ENCODE measurements around the gene SMIM44. TPM values are rescaled to one million over a fixed set of nuclear protein-coding genes. Genes with fewer than 3 reads are reported as not detected.

Gene SMIM44
- total RNA-seq, 4 donors from 2014 or later: not detected

DNA sequence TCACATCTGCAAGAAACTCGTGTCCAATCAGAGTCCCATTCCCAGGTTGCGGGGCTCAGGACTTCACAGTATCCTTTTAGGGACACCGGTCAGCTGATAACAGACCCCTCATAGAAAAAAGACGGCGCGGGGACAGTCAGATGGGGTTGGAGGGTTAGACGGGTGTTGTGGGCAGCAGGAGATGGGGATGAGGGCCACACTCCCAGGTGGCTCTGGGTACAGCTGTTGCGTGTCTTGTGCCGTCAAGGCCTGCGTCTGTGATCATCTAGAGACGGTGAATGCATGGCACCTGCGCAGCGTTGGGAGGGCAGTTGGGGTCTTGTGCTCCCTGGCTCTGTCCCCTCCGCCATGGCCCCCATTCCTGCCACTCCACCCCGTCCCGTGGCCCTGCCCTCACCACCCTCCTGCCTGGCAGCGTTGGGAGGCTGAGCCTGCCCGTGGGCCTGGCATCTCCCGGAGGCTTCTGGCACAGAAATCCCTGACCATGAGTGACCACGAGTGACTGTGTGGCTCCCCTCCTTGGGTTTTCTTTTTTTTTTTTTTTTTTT lies 41.7 kb upstream of the SMIM44 start:
- peaks cover 63% of the 10 kb centered on the region for H3K36me3 ChIP-seq
- no peak for DNase-seq (ENCODE audit: low spot score in 2 of 2)
- H3K4me1 ChIP-seq: peaks cover 17% of the 10 kb centered on the region
- no peak overlapping the region for H3K27ac ChIP-seq
- H3K9me3 ChIP-seq: no peaks in the 10 kb centered on the region
- WGBS: 95% methylated on average over 20 of the region's 20 CpGs
- H3K27me3 ChIP-seq: no peaks in the 10 kb centered on the region
- H3K4me3 ChIP-seq: no peak overlapping the region
- TF ChIP-seq POLR2A (IDR thresholded peaks at IDR 0.05): no peak
- TF ChIP-seq, protein P1, sequence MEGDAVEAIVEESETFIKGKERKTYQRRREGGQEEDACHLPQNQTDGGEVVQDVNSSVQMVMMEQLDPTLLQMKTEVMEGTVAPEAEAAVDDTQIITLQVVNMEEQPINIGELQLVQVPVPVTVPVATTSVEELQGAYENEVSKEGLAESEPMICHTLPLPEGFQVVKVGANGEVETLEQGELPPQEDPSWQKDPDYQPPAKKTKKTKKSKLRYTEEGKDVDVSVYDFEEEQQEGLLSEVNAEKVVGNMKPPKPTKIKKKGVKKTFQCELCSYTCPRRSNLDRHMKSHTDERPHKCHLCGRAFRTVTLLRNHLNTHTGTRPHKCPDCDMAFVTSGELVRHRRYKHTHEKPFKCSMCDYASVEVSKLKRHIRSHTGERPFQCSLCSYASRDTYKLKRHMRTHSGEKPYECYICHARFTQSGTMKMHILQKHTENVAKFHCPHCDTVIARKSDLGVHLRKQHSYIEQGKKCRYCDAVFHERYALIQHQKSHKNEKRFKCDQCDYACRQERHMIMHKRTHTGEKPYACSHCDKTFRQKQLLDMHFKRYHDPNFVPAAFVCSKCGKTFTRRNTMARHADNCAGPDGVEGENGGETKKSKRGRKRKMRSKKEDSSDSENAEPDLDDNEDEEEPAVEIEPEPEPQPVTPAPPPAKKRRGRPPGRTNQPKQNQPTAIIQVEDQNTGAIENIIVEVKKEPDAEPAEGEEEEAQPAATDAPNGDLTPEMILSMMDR (IDR thresholded peaks at IDR 0.05): no peak
- no peak for TF ChIP-seq EP300 (IDR thresholded peaks at IDR 0.05)
- TF ChIP-seq POLR2AphosphoS5 (IDR thresholded peaks at IDR 0.05): no peak

- WGBS: 93% methylated on average over 28 of the region's 33 CpGs
- peak in 1 of 2 donors; percentile 50 for DNase-seq (ENCODE audit: low spot score in 2 of 2)
- Histone ChIP-seq H3K27ac (no peak overlapping the region), H3K4me3 (no peak overlapping the region), H3K36me3 (peaks cover 70% of the 10 kb centered on the region), H3K9me3 (no peaks in the 10 kb centered on the region), H3K4me1 (peaks cover 19% of the 10 kb centered on the region), H3K27me3 (no peaks in the 10 kb centered on the region)
- TF ChIP-seq POLR2AphosphoS5 (IDR thresholded peaks at IDR 0.05) (no peak), POLR2A (IDR thresholded peaks at IDR 0.05) (no peak), EP300 (IDR thresholded peaks at IDR 0.05) (no peak)
- TF ChIP-seq, protein P1 (IDR thresholded peaks at IDR 0.05): no peak
Measured at GRCh38 chr19:3524078-3524842, 41.0 kb upstream of the SMIM44 start.

DNA sequence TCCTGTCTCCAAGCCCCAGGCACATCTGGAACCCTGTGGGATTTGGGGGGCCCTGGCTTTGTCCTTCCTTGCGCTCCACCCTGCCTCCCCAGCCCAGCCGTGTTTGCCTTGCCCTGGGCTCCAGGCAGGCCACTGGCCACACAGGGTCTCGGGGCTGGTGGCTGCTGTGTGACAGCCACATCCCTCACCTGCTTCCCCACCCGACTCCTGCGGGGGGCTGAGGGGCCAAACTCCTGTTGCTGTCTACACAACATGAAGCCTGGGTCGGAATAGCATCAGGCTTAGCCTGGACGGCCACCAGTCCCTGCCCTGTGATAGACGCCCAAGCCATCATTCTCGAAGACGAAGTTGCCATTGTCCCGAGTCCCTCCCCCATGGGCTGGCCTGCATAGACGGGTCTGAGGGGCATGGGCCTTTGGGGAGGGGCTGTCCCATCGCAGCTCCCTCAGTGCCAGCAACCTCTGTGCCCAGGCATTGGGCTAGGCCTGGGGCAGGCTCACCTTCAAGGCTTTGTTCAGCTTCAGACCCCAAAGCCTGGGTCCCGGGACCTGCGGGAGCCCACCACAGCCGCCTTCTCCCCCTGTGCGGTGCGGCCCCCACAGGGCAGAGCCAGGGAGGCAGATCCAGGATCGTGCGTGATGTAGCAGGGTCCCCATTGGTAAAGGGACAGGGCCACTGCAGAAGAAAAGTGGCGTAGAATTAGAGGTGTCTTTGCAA lies 40.3 kb upstream of the SMIM44 start:
- peaks cover 72% of the 10 kb centered on the region for H3K36me3 ChIP-seq
- 93% methylated on average over 3 of the region's 21 CpGs for WGBS
- TF ChIP-seq, protein P1 (IDR thresholded peaks at IDR 0.05): no peak
- TF ChIP-seq POLR2A (IDR thresholded peaks at IDR 0.05) (no peak), EP300 (IDR thresholded peaks at IDR 0.05) (no peak), POLR2AphosphoS5 (IDR thresholded peaks at IDR 0.05) (no peak)
- no peaks in the 10 kb centered on the region for H3K9me3 ChIP-seq
- H3K4me3 ChIP-seq: no peak overlapping the region
- peaks cover 19% of the 10 kb centered on the region for H3K4me1 ChIP-seq
- DNase-seq (ENCODE audit: low spot score in 2 of 2): no peak
- H3K27ac ChIP-seq: no peak overlapping the region
- no peaks in the 10 kb centered on the region for H3K27me3 ChIP-seq

- Histone ChIP-seq H3K4me3 (no peak overlapping the region), H3K36me3 (peaks cover 67% of the 10 kb centered on the region), H3K9me3 (no peaks in the 10 kb centered on the region), H3K27me3 (no peaks in the 10 kb centered on the region), H3K27ac (no peak overlapping the region), H3K4me1 (peaks cover 19% of the 10 kb centered on the region)
- 92% methylated on average over 28 of the region's 40 CpGs for WGBS
- TF ChIP-seq, protein P1 (IDR thresholded peaks at IDR 0.05): no peak
- DNase-seq (ENCODE audit: low spot score in 2 of 2): peak in 1 of 2 donors; percentile 58
Measured at GRCh38 chr19:3522421-3523360, 39.5 kb upstream of the SMIM44 start.
